K562 (cell line): ENCODE results near the gene UBXN11. TPM values are rescaled to one million over a fixed set of nuclear protein-coding genes. Genes with fewer than 3 reads are reported as not detected.
A peak's percentile ranks its signal among the peaks of the same experiment; 100 is the strongest.

Experiments used
- ADNP ChIP-seq: fragments of 200-800 bp; sonication (Bioruptor generic); IDR thresholded peaks from 2 replicates; pipeline ENCODE4 v1.6.1; 2016; ENCODE audit warnings: missing genetic modification characterization, missing compliant biosample characterization
- ARID2 ChIP-seq: fragments of 450-650 bp; IDR thresholded peaks from 2 replicates; pipeline ENCODE4 v1.6.1; 2017; ENCODE audit warnings: antibody characterized with exemption, mild to moderate bottlenecking
- BCL6 ChIP-seq: fragments of 250-450 bp; sonication (Bioruptor Pico); IDR thresholded peaks from 2 replicates; pipeline ENCODE4 v1.4.0; 2020
- DMBX1 ChIP-seq: fragments of 250-450 bp; sonication (Bioruptor Pico); IDR thresholded peaks from 2 replicates; pipeline ENCODE4 v1.8.0; 2022; ENCODE audit warnings: inconsistent platforms, mild to moderate bottlenecking, moderate library complexity, borderline replicate concordance
- DNMT1 ChIP-seq: fragments of 450-650 bp; IDR thresholded peaks from 2 replicates; pipeline ENCODE4 v1.6.1; 2016; ENCODE audit warnings: antibody characterized with exemption, mild to moderate bottlenecking
- EP300 ChIP-seq: IDR thresholded peaks from 2 replicates; pipeline ENCODE4 v1.6.1; 2012; ENCODE audit warnings: low read length, improper control_type of control experiment
- ETV6 ChIP-seq, 3 experiments: fragments of 150-350 bp in 1 of 3; sonication (generic) in 1 of 3; formaldehyde crosslinking in 1 of 3; IDR thresholded peaks; 2 replicates each; pipeline versions ENCODE4 v1.6.1 to v1.8.0; 2014 to 2022; ENCODE audit warnings: borderline replicate concordance in 2 of 3, low read depth in 2 of 3, antibody characterized with exemption in 1 of 3, low read length in 1 of 3, mild to moderate bottlenecking in 1 of 3, missing genetic modification reagents in 1 of 3
- RAD51 ChIP-seq: fragments of 450-650 bp; IDR thresholded peaks from 2 replicates; pipeline ENCODE4 v1.7.1; 2016; ENCODE audit warnings: low read depth, mild to moderate bottlenecking, borderline replicate concordance
- RBM14 ChIP-seq: fragments of 200-400 bp; formaldehyde crosslinking; IDR thresholded peaks from 2 replicates; pipeline ENCODE4 v1.6.1; 2018; ENCODE audit warnings: low read depth, mild to moderate bottlenecking, low read length, moderate library complexity, borderline replicate concordance; ENCODE audit not compliant: insufficient read depth
- SNRNP70 ChIP-seq: fragments of 200-400 bp; formaldehyde crosslinking; optimal IDR thresholded peaks from 2 replicates; pipeline ENCODE3; 2017; ENCODE audit warnings: low read depth, low read length
- USF2 ChIP-seq: sonication (generic); formaldehyde crosslinking; IDR thresholded peaks from 2 replicates; pipeline ENCODE4 v1.5.0; 2020; ENCODE audit warnings: missing genetic modification reagents
- ZEB2 ChIP-seq: fragments of 450-650 bp; IDR thresholded peaks from 2 replicates; pipeline ENCODE4 v1.6.1; 2016
- ZFX ChIP-seq: sonication (generic); formaldehyde crosslinking; IDR thresholded peaks from 2 replicates; pipeline ENCODE4 v1.8.0; 2022; ENCODE audit warnings: mild to moderate bottlenecking, missing genetic modification reagents, moderate library complexity
- ZHX1 ChIP-seq: fragments of 150-350 bp; conservative IDR thresholded peaks from 2 replicates; pipeline ENCODE4 v1.6.1; 2014; ENCODE audit warnings: low read length
- ZNF175 ChIP-seq: fragments of 200-800 bp; sonication (Bioruptor generic); IDR thresholded peaks from 2 replicates; pipeline ENCODE4 v1.6.1; 2016; ENCODE audit warnings: low read depth, mild to moderate bottlenecking, missing genetic modification characterization, missing compliant biosample characterization
- ZNF280A ChIP-seq: fragments of 450-650 bp; IDR thresholded peaks from 2 replicates; pipeline ENCODE4 v1.6.1; 2018; ENCODE audit warnings: mild to moderate bottlenecking, low read depth; ENCODE audit not compliant: partially characterized antibody
- ZNF830 ChIP-seq: fragments of 250-450 bp; sonication (Bioruptor Pico); IDR thresholded peaks from 2 replicates; pipeline ENCODE4 v1.5.0; 2021; ENCODE audit warnings: mild to moderate bottlenecking
- polyA plus RNA-seq, 8 experiments: library from polyadenylated mRNA; depleted of rRNA in 4 of 8; stranded (reverse) in 5 of 8; unstranded in 3 of 8; fragments of >200 nt; fragmentation: Nextera tagmentation in 2 of 8; fragmentation: Illumina TruSeq in 1 of 8; extraction: Ambion mirVana in 2 of 8; extraction: Trizol in 1 of 8; gene quantifications; 2 replicates each; pipeline versions ENCODE4 v1.2.1 to v1.2.3, GENCODE V29; 2011 to 2014; ENCODE audit warnings: inconsistent platforms in 1 of 8, missing spikeins in 1 of 8
- total RNA-seq, 7 experiments: library from RNA; depleted of rRNA in 6 of 7; stranded (reverse); fragments of >200 nt in 6 of 7; fragmentation: Illumina TruSeq in 2 of 7; extraction: Trizol in 2 of 7; gene quantifications; 2 replicates each; pipeline versions ENCODE4 v1.2.1 to v1.2.3, GENCODE V29; 2011 to 2021; ENCODE audit warnings: low replicate concordance in 1 of 7
- TF ChIP-seq, protein P1 (sequence below): fragments of 450-650 bp; IDR thresholded peaks from 2 replicates; pipeline ENCODE4 v1.6.1; 2016; ENCODE audit warnings: missing biosample characterization, missing genetic modification characterization
- TF ChIP-seq, protein P2 (sequence below): sonication (generic); formaldehyde crosslinking; IDR thresholded peaks from 2 replicates; pipeline ENCODE4 v1.8.1; 2022; ENCODE audit warnings: missing genetic modification reagents

Gene UBXN11
- total and polyA plus RNA-seq, 9 of the 15 experiments (the other 6 are each of a cell fraction or from before 2014, with no cell fraction given): 0.48 to 34.3 (median 11.3) TPM

GRCh38 chr1:26306290-26307229 lies at the start of gene UBXN11 (continued):
- TF ChIP-seq ARID2 (no peak), ZNF280A (no peak), DNMT1 (no peak), ZNF830 (CRISPR knock-in tag) (no peak), BCL6 (no peak), DMBX1 (CRISPR knock-in tag) (no peak), RAD51 (no peak), SNRNP70 (no peak), RBM14 (no peak), ADNP (no peak), EP300 (no peak), USF2 (CRISPR knock-in tag) (no peak), ETV6 (IDR thresholded peaks at IDR 0.05; ENCODE audit: borderline replicate concordance in 1 of 2, low read depth in 2 of 2, low read length in 1 of 2) (no peak), ETV6 (CRISPR knock-in tag; IDR thresholded peaks at IDR 0.05; ENCODE audit: borderline replicate concordance) (no peak), ZHX1 (0 out of 2 replicates have a peak, but pooled peaks have one; percentile 52), ZNF175 (CRISPR knock-in tag) (0 out of 2 replicates have a peak, but pooled peaks have one; percentile 42), ZFX (peak; percentile 87), ZEB2 (no peak)
- TF ChIP-seq, protein P1, sequence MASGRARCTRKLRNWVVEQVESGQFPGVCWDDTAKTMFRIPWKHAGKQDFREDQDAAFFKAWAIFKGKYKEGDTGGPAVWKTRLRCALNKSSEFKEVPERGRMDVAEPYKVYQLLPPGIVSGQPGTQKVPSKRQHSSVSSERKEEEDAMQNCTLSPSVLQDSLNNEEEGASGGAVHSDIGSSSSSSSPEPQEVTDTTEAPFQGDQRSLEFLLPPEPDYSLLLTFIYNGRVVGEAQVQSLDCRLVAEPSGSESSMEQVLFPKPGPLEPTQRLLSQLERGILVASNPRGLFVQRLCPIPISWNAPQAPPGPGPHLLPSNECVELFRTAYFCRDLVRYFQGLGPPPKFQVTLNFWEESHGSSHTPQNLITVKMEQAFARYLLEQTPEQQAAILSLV (tag): no peak
- TF ChIP-seq, protein P2, sequence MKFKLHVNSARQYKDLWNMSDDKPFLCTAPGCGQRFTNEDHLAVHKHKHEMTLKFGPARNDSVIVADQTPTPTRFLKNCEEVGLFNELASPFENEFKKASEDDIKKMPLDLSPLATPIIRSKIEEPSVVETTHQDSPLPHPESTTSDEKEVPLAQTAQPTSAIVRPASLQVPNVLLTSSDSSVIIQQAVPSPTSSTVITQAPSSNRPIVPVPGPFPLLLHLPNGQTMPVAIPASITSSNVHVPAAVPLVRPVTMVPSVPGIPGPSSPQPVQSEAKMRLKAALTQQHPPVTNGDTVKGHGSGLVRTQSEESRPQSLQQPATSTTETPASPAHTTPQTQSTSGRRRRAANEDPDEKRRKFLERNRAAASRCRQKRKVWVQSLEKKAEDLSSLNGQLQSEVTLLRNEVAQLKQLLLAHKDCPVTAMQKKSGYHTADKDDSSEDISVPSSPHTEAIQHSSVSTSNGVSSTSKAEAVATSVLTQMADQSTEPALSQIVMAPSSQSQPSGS: no peak
